HCT116 (cell line): Measurements from ENCODE around the gene SMYD3. TPM values are rescaled to one million over a fixed set of nuclear protein-coding genes. Genes with fewer than 3 reads are reported as not detected.

Experiments
- ATAC-seq: fragments of 200-7000 bp; cut with Tn5 transposase; 2 replicates; pipeline ENCODE4 v1.9.1; 2020; ENCODE audit warnings: mild to moderate bottlenecking, moderate library complexity
- BruUV-seq: library from RNA; stranded (reverse); fragments of 400-500 nt; replicated peaks from 2 replicates; lab custom pipeline; 2021; lab: Mats Ljungman, UMichigan
- CTCF ChIA-PET: fragments of 300-600 bp; sonication (Branson Sonifier 250); formaldehyde crosslinking; loops from one replicate; lab custom pipeline; 2021; ENCODE audit warnings: antibody characterized with exemption; lab: Charles Lee
- POLR2A ChIA-PET: fragments of 300-600, 350-600 bp; sonication (Branson Sonifier 250); formaldehyde crosslinking; loops from one replicate; lab custom pipeline; 2021; ENCODE audit warnings: antibody characterized with exemption; lab: Charles Lee
- RAD21 ChIA-PET, 2 experiments: fragments of 300-600 bp; sonication (Branson Sonifier 250); formaldehyde crosslinking; loops; one replicate each; lab custom pipeline; 2023; ENCODE audit warnings: low total read pairs in 2 of 2; ENCODE audit not compliant: uncharacterized antibody in 2 of 2, unreplicated experiment in 2 of 2, low non-redundant PET in 1 of 2; lab: Charles Lee
- DNase-seq: peaks from one replicate; pipeline ENCODE4 v3.0.0-alpha.2; 2010; ENCODE audit warnings: low read depth, low spot score
- H2AFZ ChIP-seq: fragments of 200-600 bp; shearing (Covaris generic), sonication (generic); 2 replicates; pipeline ENCODE4 v1.6.1; 2017; ENCODE audit warnings: low read depth, mixed run types, mixed read lengths, antibody characterized with exemption, low read length; ENCODE audit not compliant: poor library complexity, severe bottlenecking
- H3K27ac ChIP-seq: 2 replicates; pipeline ENCODE4 v1.5.1; 2012; ENCODE audit warnings: low read depth, low read length
- H3K27me3 ChIP-seq: fragments of 200-600 bp; sonication (generic); 2 replicates; pipeline ENCODE4 v1.6.1; 2016; ENCODE audit warnings: mixed run types, low read length, mixed read lengths; ENCODE audit not compliant: insufficient read depth
- H3K36me3 ChIP-seq, 2 experiments: fragments of 200-500 bp in 1 of 2; fragments of 200-600 bp in 1 of 2; sonication (Bioruptor generic) in 1 of 2; sonication (generic) in 1 of 2; 2 replicates each; pipeline versions ENCODE4 v1.5.1 to v1.6.1; 2014 to 2016; ENCODE audit warnings: low read length in 2 of 2, inconsistent platforms in 1 of 2, mixed read lengths in 1 of 2, mixed run types in 1 of 2; ENCODE audit not compliant: insufficient read depth in 2 of 2, control insufficient read depth in 1 of 2
- H3K4me1 ChIP-seq, 2 experiments: fragments of 200-600 bp in 1 of 2; sonication (generic) in 1 of 2; 2 replicates each; pipeline versions ENCODE4 v1.5.1 to v1.6.1; 2012 to 2017; ENCODE audit warnings: low read length in 2 of 2, inconsistent platforms in 1 of 2, mild to moderate bottlenecking in 1 of 2, mixed read lengths in 1 of 2, mixed run types in 1 of 2, moderate library complexity in 1 of 2; ENCODE audit not compliant: insufficient read depth in 2 of 2, control insufficient read depth in 1 of 2
- H3K4me2 ChIP-seq: fragments of 200-600 bp; sonication (generic); 2 replicates; pipeline ENCODE4 v1.6.1; 2017; ENCODE audit warnings: mixed run types, low read length, mixed read lengths
- H3K4me3 ChIP-seq, 2 experiments: fragments of 200-600 bp in 1 of 2; sonication (generic) in 1 of 2; replicated peaks in 1 of 2; 2 replicates each; pipeline ENCODE4 v1.5.1; 2011 to 2016; ENCODE audit warnings: low read length in 2 of 2, control low read depth in 1 of 2, low read depth in 1 of 2, mild to moderate bottlenecking in 1 of 2, mixed read lengths in 1 of 2, mixed run types in 1 of 2
- H3K79me2 ChIP-seq: fragments of 200-600 bp; sonication (generic); 2 replicates; pipeline ENCODE4 v1.6.1; 2017; ENCODE audit warnings: mild to moderate bottlenecking, mixed run types, low read length, moderate library complexity, mixed read lengths; ENCODE audit not compliant: insufficient read depth
- H3K9ac ChIP-seq: fragments of 200-600 bp; sonication (generic); 2 replicates; pipeline ENCODE4 v1.6.1; 2016; ENCODE audit warnings: low read length, mixed read lengths
- H3K9me2 ChIP-seq: fragments of 200-600 bp; sonication (generic), shearing (Covaris generic); 2 replicates; pipeline ENCODE4 v1.6.1; 2017; ENCODE audit warnings: mixed run types, mild to moderate bottlenecking, moderate library complexity; ENCODE audit not compliant: insufficient read depth
- H3K9me3 ChIP-seq, 2 experiments: fragments of 200-500 bp in 1 of 2; fragments of 200-600 bp in 1 of 2; sonication (Bioruptor generic) in 1 of 2; sonication (generic) in 1 of 2; 2 replicates each; pipeline ENCODE4 v1.6.1; 2014 to 2017; ENCODE audit warnings: low read length in 2 of 2, mixed read lengths in 2 of 2, inconsistent platforms in 1 of 2, low read depth in 1 of 2, mild to moderate bottlenecking in 1 of 2, mixed run types in 1 of 2, moderate library complexity in 1 of 2; ENCODE audit not compliant: control insufficient read depth in 1 of 2, insufficient read depth in 1 of 2
- H4K20me1 ChIP-seq: fragments of 200-600 bp; sonication (generic), shearing (Covaris generic); 2 replicates; pipeline ENCODE4 v1.6.1; 2017; ENCODE audit warnings: mixed run types, mild to moderate bottlenecking, moderate library complexity; ENCODE audit not compliant: insufficient read depth
- CBX3 ChIP-seq: IDR thresholded peaks from 2 replicates; pipeline ENCODE4 v1.6.1; 2012; ENCODE audit warnings: low read depth
- CEBPB ChIP-seq: IDR thresholded peaks from 2 replicates; pipeline ENCODE4 v1.6.1; 2012; ENCODE audit warnings: low read depth
- ELF1 ChIP-seq: IDR thresholded peaks from 2 replicates; pipeline ENCODE4 v1.6.1; 2012; ENCODE audit warnings: low read depth, borderline replicate concordance
- EZH2 ChIP-seq: fragments of 200-600 bp; sonication (generic); IDR thresholded peaks from 2 replicates; pipeline ENCODE4 v1.6.1; 2017; ENCODE audit warnings: antibody characterized with exemption, mixed run types
- JUND ChIP-seq: IDR thresholded peaks from 2 replicates; pipeline ENCODE4 v1.6.1; 2012
- POLR2A ChIP-seq: IDR thresholded peaks from 2 replicates; pipeline ENCODE4 v1.7.0; 2011; ENCODE audit warnings: borderline replicate concordance; ENCODE audit not compliant: insufficient read depth, insufficient read length; ENCODE audit errors: extremely low read depth
- POLR2AphosphoS5 ChIP-seq: IDR thresholded peaks from 2 replicates; pipeline ENCODE4 v1.6.1; 2011; ENCODE audit warnings: mild to moderate bottlenecking, low read depth, low read length, moderate library complexity
- SRF ChIP-seq: IDR thresholded peaks from 2 replicates; pipeline ENCODE4 v1.6.1; 2012; ENCODE audit warnings: low read depth
- TCF7L2 ChIP-seq: IDR thresholded peaks from 2 replicates; pipeline ENCODE4 v1.7.0; 2011; ENCODE audit warnings: borderline replicate concordance, inconsistent platforms; ENCODE audit not compliant: insufficient read depth, insufficient read length; ENCODE audit errors: extremely low read depth
- YY1 ChIP-seq: IDR thresholded peaks from 2 replicates; pipeline ENCODE4 v1.6.1; 2011; ENCODE audit warnings: low read length, low read depth, moderate library complexity, mild to moderate bottlenecking; ENCODE audit not compliant: insufficient replicate concordance; ENCODE audit errors: extremely low read depth
- ZNF274 ChIP-seq: fragments of 200-500 bp; sonication (Bioruptor generic); IDR thresholded peaks from 2 replicates; pipeline ENCODE4 v1.6.1; 2014; ENCODE audit warnings: mild to moderate bottlenecking, low read depth, low read length, inconsistent platforms
- intact Hi-C: fragments of 100-400 bp; cut with micrococcal nuclease; formaldehyde crosslinking; loops from 2 replicates; pipeline ENCODE4 v1.10.0; 2022
- total RNA-seq: library from RNA; stranded (reverse); gene quantifications from one replicate; pipeline ENCODE4 v1.2.1, GENCODE V29; 2021; ENCODE audit not compliant: unreplicated experiment

The SMYD3 gene
- total RNA-seq, 1 experiment from 2014 or later: 33.6 TPM

GRCh38 chr1:246300626-246301549 lies 206.2 kb downstream of the SMYD3 start:
- Histone ChIP-seq H3K79me2 (no peaks in the 10 kb centered on the region), H3K36me3 (no peaks in the 10 kb centered on the region), H3K4me2 (no peak overlapping the region), H2AFZ (no peak overlapping the region), H3K4me3 (no peak overlapping the region), H3K4me1 (peaks cover 0 to 6% of the 10 kb centered on the region in 2 experiments; a peak in 1 of 4 replicates), H3K27me3 (no peaks in the 10 kb centered on the region), H4K20me1 (no peaks in the 10 kb centered on the region)
- CTCF ChIA-PET: no interaction called here
- POLR2A ChIA-PET: no interaction called here
- TF ChIP-seq CEBPB: no peak
- no peak for TF ChIP-seq JUND
- TF ChIP-seq TCF7L2: no peak
- no peak for TF ChIP-seq EZH2
- no peak for TF ChIP-seq ELF1
- no peak for TF ChIP-seq POLR2A
- TF ChIP-seq SRF: no peak
- no peak for TF ChIP-seq POLR2AphosphoS5
- no peak for TF ChIP-seq CBX3
- TF ChIP-seq YY1: no peak
- no peak for TF ChIP-seq ZNF274
- TF ChIP-seq, all 23 proteins: peak for 0
- H3K9me2 ChIP-seq: no peaks in the 10 kb centered on the region
- intact Hi-C loops: no loop called here
- RAD21 ChIA-PET: no interaction called here
- no peak overlapping the region for H3K9ac ChIP-seq
- ATAC-seq (no peak), DNase-seq (no peak)
- H3K27ac ChIP-seq: no peak overlapping the region
- no TSS peak for BruUV-seq
- H3K9me3 ChIP-seq: no peaks in the 10 kb centered on the region
